Hematopoietic multipotent progenitor cell treated with erythropoietin and hydrocortisone succinate and interleukin-3 and kit ligand, for 15 days (in vitro differentiated cells): Measurements from ENCODE around the gene SENP1.

ENCODE experiments used
- DNase-seq: peaks from one replicate; pipeline ENCODE4 v3.0.0-alpha.2; 2015; ENCODE audit warnings: low spot score

The SENP1 gene

GRCh38 chr12:48067250-48067938 lies 38.5 kb downstream of the SENP1 start:
- DNase-seq, result no peak

- DNase-seq, result no peak
Measured at GRCh38 chr12:48065041-48065440, 40.8 kb downstream of the SENP1 start.

GRCh38 chr12:48063530-48063929 lies 42.3 kb downstream of the SENP1 start:
- no peak for DNase-seq

GRCh38 chr12:48061938-48062719 lies 43.8 kb downstream of the SENP1 start:
- no peak for DNase-seq

GRCh38 chr12:48060474-48060873 lies 45.4 kb downstream of the SENP1 start:
- no peak for DNase-seq

GRCh38 chr12:48058771-48059170 lies 47.1 kb downstream of the SENP1 start:
- DNase-seq, result no peak

GRCh38 chr12:48054955-48055821 lies 50.7 kb downstream of the SENP1 start:
- no peak for DNase-seq

- no peak for DNase-seq
Measured at GRCh38 chr12:48053883-48054282, 52.0 kb downstream of the SENP1 start.

GRCh38 chr12:48053122-48053521 lies 52.8 kb downstream of the SENP1 start:
- DNase-seq, result no peak

GRCh38 chr12:48051681-48052080 lies 54.2 kb downstream of the SENP1 start:
- DNase-seq, result no peak

GRCh38 chr12:48050174-48050573 lies 55.7 kb downstream of the SENP1 start:
- no peak for DNase-seq

- no peak for DNase-seq
Measured at GRCh38 chr12:48045965-48046518, 59.8 kb downstream of the SENP1 start.

- no peak for DNase-seq
Measured at GRCh38 chr12:48045061-48045846, 60.6 kb downstream of the SENP1 start.

- DNase-seq, result no peak
Measured at GRCh38 chr12:48044396-48044795, 61.5 kb downstream of the SENP1 start.

- DNase-seq, result no peak
Measured at GRCh38 chr12:48043771-48044170, 62.1 kb downstream of the SENP1 start.

GRCh38 chr12:48041591-48042423 lies 64.1 kb downstream of the SENP1 start:
- no peak for DNase-seq

GRCh38 chr12:48040354-48040753 lies 65.5 kb downstream of the SENP1 start:
- DNase-seq, result no peak

- no peak for DNase-seq
Measured at GRCh38 chr12:48039151-48039550, 66.7 kb downstream of the SENP1 start.

- DNase-seq, result no peak
Measured at GRCh38 chr12:48038085-48038484, 67.8 kb downstream of the SENP1 start.

- no peak for DNase-seq
Measured at GRCh38 chr12:48037267-48037915, 68.5 kb downstream of the SENP1 start.
